Measurements from ENCODE around the gene DDRGK1.

DDRGK1 gene

GRCh38 chr20:3239867-3240775 is 35.6 kb upstream of the DDRGK1 start:
- Mint-ChIP-seq H3K27ac (no peak overlapping the region), H3K4me3 (peak overlapping the region; percentile 95), H3K9me3 (no peaks in the 10 kb centered on the region), H3K4me1 (peaks cover 9% of the 10 kb centered on the region), H3K27me3 (peaks cover 31% of the 10 kb centered on the region), H3K36me3 (peaks cover 1% of the 10 kb centered on the region)
- DNase-seq (ENCODE audit: low spot score in 2 of 2) (peak in 1 of 2 donors; percentile 31), ATAC-seq (ENCODE audit: low read depth) (peak; percentile 8)

- Mint-ChIP-seq H3K4me1 (peaks cover 9% of the 10 kb centered on the region), H3K9me3 (no peaks in the 10 kb centered on the region), H3K27me3 (peaks cover 31% of the 10 kb centered on the region), H3K4me3 (peak within 1 kb of the TSS; percentile 95), H3K36me3 (peaks cover 1% of the 10 kb centered on the region), H3K27ac (no peak within 1 kb of the TSS)
- ATAC-seq (ENCODE audit: low read depth) (peak; percentile 73), DNase-seq (ENCODE audit: low spot score in 2 of 2) (peak; percentile 27 to 35)
Measured at GRCh38 chr20:3239026-3239866, 34.8 kb upstream of the DDRGK1 start, which contains the start of gene SLC4A11. Gene SLC4A11, minus strand, starts transcription at chr20:3239190. Its CDS starts 53 bp downstream, at chr20:3239137.

GRCh38 chr20:3238616-3239025 is 34.1 kb upstream of the DDRGK1 start:
- Mint-ChIP-seq H3K4me3 (peak overlapping the region; percentile 83), H3K9me3 (no peaks in the 10 kb centered on the region), H3K36me3 (peaks cover 1% of the 10 kb centered on the region), H3K27me3 (peaks cover 30% of the 10 kb centered on the region), H3K4me1 (peaks cover 9% of the 10 kb centered on the region), H3K27ac (no peak overlapping the region)
- peak; percentile 34 to 49 for DNase-seq (ENCODE audit: low spot score in 2 of 2)
- peak; percentile 77 for ATAC-seq (ENCODE audit: low read depth)

- DNase-seq (ENCODE audit: low spot score in 2 of 2) (no peak), ATAC-seq (ENCODE audit: low read depth) (peak; percentile 9)
- Mint-ChIP-seq H3K4me3 (peak overlapping the region; percentile 83), H3K27ac (no peak overlapping the region), H3K9me3 (no peaks in the 10 kb centered on the region), H3K27me3 (peaks cover 30% of the 10 kb centered on the region), H3K36me3 (peaks cover 1% of the 10 kb centered on the region), H3K4me1 (peaks cover 9% of the 10 kb centered on the region)
Measured at GRCh38 chr20:3237958-3238615, 33.6 kb upstream of the DDRGK1 start.

DNA sequence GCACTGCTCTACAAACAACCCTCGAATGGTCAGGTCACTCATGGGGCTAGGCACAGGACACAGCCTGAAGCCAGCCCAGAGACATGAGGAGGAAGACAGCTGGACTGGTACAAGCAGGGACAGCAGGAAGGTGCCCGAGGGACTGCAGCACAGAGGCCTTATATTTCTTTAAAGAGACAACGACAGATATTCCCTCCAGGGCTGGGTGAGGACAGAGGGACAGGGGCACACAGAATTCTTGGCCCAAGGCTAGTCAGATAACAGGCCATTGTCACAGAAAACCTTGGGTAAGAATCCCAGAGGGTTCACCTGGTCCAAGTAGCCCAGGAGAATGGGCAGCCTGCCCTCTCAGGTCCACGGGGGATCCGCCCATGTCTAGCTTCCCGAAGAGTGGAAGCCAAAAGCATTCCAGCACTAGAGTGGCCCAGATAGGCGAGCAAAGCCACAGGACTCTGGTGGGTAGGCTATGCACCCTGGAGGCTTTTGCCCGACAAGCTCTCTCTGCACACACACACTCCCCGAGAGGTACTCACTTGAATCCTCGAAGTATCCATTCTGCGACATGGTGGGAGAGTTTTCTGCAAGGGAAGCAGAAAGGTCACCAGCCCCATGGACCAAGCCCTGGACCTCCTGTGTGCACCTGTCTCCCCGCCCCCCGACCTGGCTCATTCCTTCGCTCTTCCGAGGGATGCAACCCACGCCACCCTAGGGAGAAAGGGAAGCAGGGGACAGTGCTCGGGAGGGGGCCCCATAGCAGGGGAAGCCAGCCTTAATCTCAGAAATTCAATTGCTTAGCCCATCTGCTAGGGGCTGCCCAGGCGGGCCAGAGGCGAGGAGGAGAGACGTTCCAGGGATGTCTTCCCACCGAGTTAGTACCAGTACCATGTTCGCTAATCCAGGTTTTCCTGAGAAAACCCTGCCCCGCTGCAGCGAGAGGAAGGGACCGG is 32.8 kb upstream of the DDRGK1 start:
- Mint-ChIP-seq H3K36me3 (peaks cover 1% of the 10 kb centered on the region), H3K9me3 (no peaks in the 10 kb centered on the region), H3K27ac (no peak overlapping the region), H3K4me1 (peaks cover 9% of the 10 kb centered on the region), H3K27me3 (peaks cover 30% of the 10 kb centered on the region), H3K4me3 (peak overlapping the region; percentile 76)
- ATAC-seq (ENCODE audit: low read depth) (no peak), DNase-seq (ENCODE audit: low spot score in 2 of 2) (no peak)

DNA sequence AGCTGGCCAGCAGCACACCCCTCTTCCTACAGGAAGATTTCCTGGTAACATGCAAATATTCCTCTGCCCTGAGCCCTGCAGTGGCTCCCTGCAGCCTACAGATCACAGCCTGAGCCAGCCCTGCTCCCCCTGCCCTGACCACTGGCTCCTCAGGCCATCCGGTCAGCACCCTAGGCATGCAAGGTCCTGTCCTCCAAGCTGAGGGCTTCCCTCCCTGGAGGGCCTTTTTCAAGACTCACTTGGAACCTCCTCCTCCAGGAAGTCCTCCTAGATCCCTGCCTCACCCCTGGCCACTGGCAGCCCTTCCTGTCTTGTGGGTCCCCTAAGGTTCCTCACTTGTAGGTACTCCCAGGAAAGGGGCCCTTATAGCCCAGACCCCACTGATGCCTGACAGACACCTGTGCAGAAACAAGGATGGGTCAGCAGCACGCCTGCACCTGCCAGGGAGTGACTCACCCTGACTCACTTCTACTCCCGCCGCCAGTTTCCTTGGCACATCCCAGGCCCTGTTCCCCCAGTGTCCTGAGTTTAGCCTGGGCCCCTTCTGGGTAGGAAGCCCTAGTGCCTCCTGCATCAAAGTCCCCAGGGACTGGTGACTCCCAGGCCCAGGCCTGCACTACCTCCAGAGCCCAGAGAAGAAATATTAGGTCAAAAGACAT is 31.3 kb upstream of the DDRGK1 start:
- ATAC-seq (ENCODE audit: low read depth) (no peak), DNase-seq (ENCODE audit: low spot score in 2 of 2) (no peak)
- Mint-ChIP-seq H3K9me3 (no peaks in the 10 kb centered on the region), H3K36me3 (peaks cover 1% of the 10 kb centered on the region), H3K27ac (no peak overlapping the region), H3K4me1 (peaks cover 9% of the 10 kb centered on the region), H3K4me3 (no peak overlapping the region), H3K27me3 (peaks cover 26% of the 10 kb centered on the region)

GRCh38 chr20:3233991-3234498 is 29.6 kb upstream of the DDRGK1 start:
- peaks cover 1% of the 10 kb centered on the region for H3K36me3 Mint-ChIP-seq
- DNase-seq (ENCODE audit: low spot score in 2 of 2) (no peak), ATAC-seq (ENCODE audit: low read depth) (no peak)
- H3K4me1 Mint-ChIP-seq = peaks cover 2% of the 10 kb centered on the region
- H3K4me3 Mint-ChIP-seq = no peak overlapping the region
- no peaks in the 10 kb centered on the region for H3K9me3 Mint-ChIP-seq
- H3K27ac Mint-ChIP-seq = no peak overlapping the region
- H3K27me3 Mint-ChIP-seq = peaks cover 21% of the 10 kb centered on the region

DNA sequence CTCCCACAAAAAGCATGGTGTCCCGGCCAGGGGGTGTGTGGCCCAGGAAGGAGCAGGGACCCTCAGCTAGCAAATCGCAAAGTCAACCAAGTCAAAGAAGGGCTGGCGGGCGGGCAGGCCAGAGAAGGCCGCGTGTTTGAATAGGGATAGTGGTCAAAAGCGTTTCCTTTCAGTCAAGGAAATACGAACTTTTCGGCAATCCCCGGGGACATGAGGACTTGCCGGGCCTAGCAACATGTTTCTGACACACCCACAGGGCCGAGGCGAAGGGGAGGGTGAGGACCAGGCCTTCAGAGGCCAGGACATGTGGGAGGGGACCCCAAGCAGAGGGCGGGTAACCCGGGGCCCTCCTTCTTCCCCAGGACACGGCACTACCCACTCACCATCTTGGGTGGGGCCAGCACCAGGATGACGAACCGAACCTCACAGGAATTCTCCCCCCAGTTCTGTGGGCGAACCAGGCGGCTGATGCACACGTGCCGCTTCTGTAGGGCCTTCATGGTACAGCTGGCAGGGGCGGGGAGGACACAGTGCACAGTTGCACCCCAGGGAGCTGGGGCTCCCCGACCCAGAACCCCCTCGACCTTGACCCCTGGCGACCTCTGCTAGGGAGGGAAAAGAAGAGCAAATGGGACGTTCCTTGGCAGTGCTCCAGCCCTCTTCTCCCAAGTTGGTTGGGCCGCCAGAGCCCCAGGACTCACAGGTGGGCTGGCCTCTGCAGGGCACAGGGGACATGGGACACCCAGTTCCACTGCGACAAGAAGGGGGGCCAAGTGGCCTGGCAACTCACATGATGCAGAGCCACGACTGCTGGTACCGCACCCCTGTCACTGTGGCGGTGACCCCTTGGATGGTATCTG is 28.9 kb upstream of the DDRGK1 start:
- Mint-ChIP-seq H3K4me3 (no peak overlapping the region), H3K27me3 (peaks cover 21% of the 10 kb centered on the region), H3K9me3 (no peaks in the 10 kb centered on the region), H3K36me3 (peaks cover 1% of the 10 kb centered on the region), H3K27ac (no peak overlapping the region), H3K4me1 (peaks cover 2% of the 10 kb centered on the region)
- ATAC-seq (ENCODE audit: low read depth) (no peak), DNase-seq (ENCODE audit: low spot score in 2 of 2) (no peak)

DNA sequence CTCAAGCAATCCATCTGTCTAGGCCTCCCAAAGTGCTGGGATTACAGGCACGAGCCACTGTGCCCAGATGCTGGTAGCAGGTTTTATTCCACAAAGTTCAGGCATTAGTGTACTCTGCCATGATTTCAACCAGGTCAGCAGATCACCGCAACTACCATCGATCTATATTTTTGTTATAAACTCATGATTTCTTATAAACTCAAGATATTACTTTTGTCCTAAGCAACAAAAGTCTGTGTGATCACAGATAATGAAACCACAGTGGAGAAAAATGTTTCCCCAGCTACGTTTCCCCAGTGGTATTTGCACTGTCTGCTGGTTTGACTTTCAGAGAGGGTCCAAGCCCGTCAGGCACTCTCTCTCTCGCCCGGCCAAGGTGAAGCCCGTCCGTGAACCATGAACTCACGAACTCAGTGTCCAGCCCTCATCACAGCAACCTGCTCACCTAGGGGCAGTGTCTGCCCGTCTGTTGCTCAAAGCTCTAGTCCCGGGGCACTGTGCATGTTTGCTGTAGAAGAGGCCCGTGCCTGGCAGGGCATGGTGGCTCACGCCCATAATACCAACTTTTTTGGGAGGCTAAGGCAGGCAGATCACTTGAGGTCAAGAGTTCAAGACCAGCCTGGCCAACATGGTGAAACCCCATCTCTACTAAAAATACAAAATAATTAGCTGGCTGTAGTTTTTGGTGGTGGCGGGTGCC is 27.6 kb upstream of the DDRGK1 start:
- H3K9me3 Mint-ChIP-seq = no peaks in the 10 kb centered on the region
- no peak overlapping the region for H3K27ac Mint-ChIP-seq
- peaks cover 15% of the 10 kb centered on the region for H3K27me3 Mint-ChIP-seq
- H3K4me1 Mint-ChIP-seq = peaks cover 2% of the 10 kb centered on the region
- no peak overlapping the region for H3K4me3 Mint-ChIP-seq
- DNase-seq (ENCODE audit: low spot score in 2 of 2) (no peak), ATAC-seq (ENCODE audit: low read depth) (no peak)
- peaks cover 3% of the 10 kb centered on the region for H3K36me3 Mint-ChIP-seq

DNA sequence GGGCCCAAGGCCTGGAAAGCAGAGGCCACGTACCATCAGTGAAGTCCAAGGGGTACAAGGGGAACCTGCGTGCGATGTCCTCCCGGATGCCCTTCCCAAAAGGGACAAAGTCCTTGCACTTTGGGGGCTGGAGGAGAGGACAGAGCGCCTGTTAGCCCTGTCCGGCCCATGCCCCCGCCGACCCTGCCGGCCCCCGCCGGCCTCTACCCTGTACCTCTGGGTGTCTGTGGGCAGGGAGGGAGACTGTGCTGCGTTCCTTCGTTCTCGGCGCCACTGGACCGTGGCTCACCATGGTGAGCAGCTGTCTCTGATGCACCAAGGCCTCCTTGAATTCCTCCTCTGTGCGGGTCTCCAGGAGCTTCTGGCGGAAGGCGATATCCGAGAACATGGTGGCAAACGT is 26.6 kb upstream of the DDRGK1 start:
- no peaks in the 10 kb centered on the region for H3K4me1 Mint-ChIP-seq
- peaks cover 4% of the 10 kb centered on the region for H3K36me3 Mint-ChIP-seq
- peaks cover 7% of the 10 kb centered on the region for H3K27me3 Mint-ChIP-seq
- no peak overlapping the region for H3K4me3 Mint-ChIP-seq
- H3K9me3 Mint-ChIP-seq = no peaks in the 10 kb centered on the region
- no peak for DNase-seq (ENCODE audit: low spot score in 2 of 2)
- no peak for ATAC-seq (ENCODE audit: low read depth)
- no peak overlapping the region for H3K27ac Mint-ChIP-seq

DNA sequence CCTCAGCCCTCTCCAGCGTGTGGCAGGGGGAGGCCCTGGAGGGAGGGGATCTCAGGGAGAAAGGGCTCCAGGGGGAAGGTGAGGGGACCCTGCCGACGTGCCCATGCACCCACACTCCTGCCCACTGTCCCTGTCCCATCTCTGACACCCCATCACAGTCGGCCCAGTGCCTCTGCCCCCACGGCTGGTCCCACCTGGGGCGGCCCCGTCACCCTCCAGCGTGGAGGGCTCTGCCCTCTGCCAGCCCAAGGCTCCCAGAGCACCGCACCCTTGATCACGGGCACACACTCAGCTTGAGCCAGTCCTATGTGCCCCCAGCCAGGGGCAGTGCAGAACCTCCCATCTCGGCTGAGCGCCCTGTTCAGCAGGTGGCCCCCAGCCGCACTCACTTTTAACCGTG is 25.3 kb upstream of the DDRGK1 start:
- no peaks in the 10 kb centered on the region for H3K27me3 Mint-ChIP-seq
- no peak for DNase-seq (ENCODE audit: low spot score in 2 of 2)
- H3K27ac Mint-ChIP-seq = no peak overlapping the region
- ATAC-seq (ENCODE audit: low read depth) = no peak
- H3K4me1 Mint-ChIP-seq = no peaks in the 10 kb centered on the region
- no peaks in the 10 kb centered on the region for H3K9me3 Mint-ChIP-seq
- no peak overlapping the region for H3K4me3 Mint-ChIP-seq
- peaks cover 2% of the 10 kb centered on the region for H3K36me3 Mint-ChIP-seq
